Astrocyte of the spinal cord (primary cell): ENCODE data around the gene PPP1R9B.

Experiments
- DNase-seq: peaks from one replicate; pipeline ENCODE4 v3.0.0; 2011; ENCODE audit warnings: low read depth, low spot score
- H3K4me3 ChIP-seq: 2 replicates; pipeline ENCODE4 v1.5.1; 2011; ENCODE audit warnings: low read depth, mild to moderate bottlenecking, low read length, moderate library complexity
- in situ Hi-C: cut with HindIII; loops from 2 replicates; pipeline ENCODE4 v1.10.0; 2017; ENCODE audit warnings: low sequenced_read_pairs
- TF ChIP-seq, protein P1 (sequence below): IDR thresholded peaks from 2 replicates; pipeline ENCODE4 v1.5.1; 2012; ENCODE audit warnings: low read depth, mild to moderate bottlenecking, low read length, inconsistent platforms

PPP1R9B gene

DNA sequence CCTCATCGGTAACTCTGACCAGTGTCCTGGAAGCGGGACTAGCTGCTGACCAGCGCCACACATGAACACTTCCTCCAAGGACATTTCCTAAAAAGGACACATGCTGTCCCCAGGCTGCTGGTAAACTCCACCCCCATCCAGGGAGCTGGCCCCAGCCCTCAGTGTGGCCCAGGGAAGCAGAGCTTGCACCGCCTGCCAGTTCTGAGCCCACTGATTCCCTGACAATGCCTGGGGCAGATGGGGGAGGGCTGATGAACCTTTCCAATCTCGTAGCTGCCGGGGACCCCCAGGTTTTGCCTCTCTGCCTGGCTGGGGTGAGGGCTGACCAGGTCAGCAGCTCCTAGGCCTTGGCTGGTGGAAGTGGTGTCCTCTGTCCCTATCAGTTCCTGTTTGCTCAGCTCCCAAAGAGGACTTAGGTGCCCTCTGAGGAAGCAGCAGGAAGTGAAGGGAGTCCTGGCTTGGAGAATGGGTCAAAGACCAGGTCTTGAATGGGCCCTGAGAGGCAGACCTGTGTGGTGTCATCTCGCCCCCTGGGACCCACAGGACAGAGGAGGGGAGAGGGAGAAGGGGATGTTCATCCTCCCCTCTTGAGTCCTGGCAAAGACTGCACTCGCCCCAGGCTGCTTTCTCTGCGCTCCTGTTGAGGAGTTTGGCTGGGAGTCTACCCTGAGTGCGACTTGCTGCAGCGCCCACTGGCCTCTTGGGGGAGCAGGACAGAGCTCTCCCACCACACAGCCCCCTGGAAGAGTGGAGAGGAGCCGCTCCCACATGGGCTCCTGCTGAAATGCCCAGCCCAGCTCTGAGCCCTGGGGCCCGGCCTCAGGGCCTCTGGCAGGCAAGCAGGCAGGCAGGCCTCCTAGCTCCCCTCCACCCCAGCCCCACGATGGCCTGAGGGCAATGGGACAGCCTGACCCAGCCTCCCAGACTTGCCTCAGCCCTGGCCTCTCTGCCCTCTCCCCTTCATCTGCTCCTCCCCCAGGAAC, 38.5 kb downstream of the PPP1R9B start:
- no peak for DNase-seq
- in situ Hi-C loops = no loop called here
- no peak overlapping the region for H3K4me3 ChIP-seq
- TF ChIP-seq, protein P1, sequence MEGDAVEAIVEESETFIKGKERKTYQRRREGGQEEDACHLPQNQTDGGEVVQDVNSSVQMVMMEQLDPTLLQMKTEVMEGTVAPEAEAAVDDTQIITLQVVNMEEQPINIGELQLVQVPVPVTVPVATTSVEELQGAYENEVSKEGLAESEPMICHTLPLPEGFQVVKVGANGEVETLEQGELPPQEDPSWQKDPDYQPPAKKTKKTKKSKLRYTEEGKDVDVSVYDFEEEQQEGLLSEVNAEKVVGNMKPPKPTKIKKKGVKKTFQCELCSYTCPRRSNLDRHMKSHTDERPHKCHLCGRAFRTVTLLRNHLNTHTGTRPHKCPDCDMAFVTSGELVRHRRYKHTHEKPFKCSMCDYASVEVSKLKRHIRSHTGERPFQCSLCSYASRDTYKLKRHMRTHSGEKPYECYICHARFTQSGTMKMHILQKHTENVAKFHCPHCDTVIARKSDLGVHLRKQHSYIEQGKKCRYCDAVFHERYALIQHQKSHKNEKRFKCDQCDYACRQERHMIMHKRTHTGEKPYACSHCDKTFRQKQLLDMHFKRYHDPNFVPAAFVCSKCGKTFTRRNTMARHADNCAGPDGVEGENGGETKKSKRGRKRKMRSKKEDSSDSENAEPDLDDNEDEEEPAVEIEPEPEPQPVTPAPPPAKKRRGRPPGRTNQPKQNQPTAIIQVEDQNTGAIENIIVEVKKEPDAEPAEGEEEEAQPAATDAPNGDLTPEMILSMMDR = no peak

DNA sequence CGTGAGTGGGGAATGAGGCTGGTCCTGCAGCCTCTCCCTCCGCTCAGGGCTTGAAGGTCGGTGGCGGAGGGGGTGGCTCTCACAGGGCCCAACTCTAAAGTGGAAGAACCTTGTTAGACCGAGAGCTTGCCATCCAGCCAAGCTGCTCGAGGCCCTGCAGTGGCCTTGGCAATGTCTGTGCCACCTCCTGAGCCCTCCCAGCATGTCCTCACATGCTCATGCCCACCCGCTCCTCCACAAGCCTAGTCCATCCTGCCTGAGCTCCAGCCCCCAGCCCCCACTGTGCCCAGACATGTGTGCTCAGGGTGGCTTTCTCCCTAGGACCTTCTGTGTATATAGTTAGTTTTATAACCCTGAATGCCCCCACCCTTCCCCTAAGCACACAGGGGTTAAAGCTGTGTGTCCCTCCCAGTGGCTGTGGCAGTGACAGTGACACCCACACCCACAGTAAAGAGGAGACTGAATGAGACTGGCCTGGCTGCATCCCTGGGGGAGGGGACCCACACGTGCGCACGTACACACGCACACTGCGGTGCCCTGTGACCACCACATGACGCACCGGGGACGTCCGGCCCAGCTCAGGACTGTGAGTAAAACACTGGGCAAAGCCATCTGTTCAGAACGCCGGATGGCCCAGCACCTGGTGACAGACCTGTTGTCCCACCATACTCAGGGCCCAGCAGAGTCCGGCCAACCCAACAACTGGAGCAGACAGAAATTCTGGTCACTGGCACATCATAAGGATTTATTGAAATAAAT, 39.7 kb downstream of the PPP1R9B start:
- in situ Hi-C loops = no loop called here
- TF ChIP-seq, protein P1 = no peak
- H3K4me3 ChIP-seq = no peak overlapping the region
- DNase-seq = no peak

DNA sequence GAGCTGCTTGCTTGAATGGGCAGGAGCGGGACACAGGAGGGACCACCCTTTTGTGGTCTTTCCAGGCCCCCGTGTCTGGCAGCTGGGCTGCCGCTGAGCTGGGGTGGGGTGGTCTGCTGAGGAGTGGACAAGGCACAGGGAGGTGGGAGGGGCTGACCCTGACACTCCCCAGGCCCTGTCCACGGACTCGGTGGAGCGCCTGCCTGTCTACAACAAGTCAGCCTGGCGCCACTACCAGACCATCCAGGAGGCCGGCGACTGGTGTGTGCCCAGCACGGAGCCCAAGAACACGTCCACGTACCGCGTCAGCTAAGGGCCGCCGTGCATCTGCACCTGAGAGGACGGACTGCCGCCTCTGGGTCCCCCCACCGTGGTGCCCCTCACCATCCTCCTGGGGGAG, 40.7 kb downstream of the PPP1R9B start:
- TF ChIP-seq, protein P1 = no peak
- H3K4me3 ChIP-seq = no peak overlapping the region
- DNase-seq = no peak
- in situ Hi-C loops = no loop called here

DNA sequence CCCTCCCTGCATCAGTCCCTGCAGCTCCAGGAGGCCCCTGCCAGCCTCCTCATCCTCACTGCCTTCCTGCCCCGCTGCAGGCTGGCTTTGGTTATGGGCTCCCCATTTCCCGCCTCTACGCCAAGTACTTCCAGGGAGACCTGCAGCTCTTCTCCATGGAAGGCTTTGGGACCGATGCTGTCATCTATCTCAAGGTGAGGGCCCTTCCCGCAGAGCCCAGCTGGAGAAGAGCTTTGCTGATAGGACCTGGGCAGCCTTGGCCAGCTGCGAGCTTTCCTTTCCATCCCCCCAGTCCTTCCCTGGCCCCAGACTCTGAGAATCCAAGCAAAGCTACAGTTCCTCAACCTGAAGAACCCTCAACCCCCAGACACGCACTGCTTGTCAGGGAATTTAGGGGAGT, 41.3 kb downstream of the PPP1R9B start:
- no peak for DNase-seq
- in situ Hi-C loops = no loop called here
- no peak overlapping the region for H3K4me3 ChIP-seq
- TF ChIP-seq, protein P1 = no peak

DNA sequence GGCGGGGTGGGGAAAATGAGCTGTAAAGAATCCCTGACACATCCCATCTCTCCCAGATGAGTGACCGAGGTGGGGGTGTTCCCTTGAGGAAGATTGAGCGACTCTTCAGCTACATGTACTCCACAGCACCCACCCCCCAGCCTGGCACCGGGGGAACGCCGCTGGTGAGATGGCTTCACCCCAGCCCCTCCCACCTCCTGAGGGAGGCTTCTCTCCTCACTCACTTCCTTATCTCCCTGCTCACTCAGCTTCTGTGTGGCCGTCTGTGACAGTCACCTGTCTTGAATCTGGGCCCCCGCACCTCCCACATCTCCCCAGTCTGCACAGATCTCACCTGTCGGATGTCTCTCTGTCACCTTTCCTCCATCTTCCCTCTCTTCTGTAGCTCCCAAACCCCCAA, 41.9 kb downstream of the PPP1R9B start:
- in situ Hi-C loops = no loop called here
- no peak for DNase-seq
- TF ChIP-seq, protein P1 = no peak
- no peak overlapping the region for H3K4me3 ChIP-seq

DNA sequence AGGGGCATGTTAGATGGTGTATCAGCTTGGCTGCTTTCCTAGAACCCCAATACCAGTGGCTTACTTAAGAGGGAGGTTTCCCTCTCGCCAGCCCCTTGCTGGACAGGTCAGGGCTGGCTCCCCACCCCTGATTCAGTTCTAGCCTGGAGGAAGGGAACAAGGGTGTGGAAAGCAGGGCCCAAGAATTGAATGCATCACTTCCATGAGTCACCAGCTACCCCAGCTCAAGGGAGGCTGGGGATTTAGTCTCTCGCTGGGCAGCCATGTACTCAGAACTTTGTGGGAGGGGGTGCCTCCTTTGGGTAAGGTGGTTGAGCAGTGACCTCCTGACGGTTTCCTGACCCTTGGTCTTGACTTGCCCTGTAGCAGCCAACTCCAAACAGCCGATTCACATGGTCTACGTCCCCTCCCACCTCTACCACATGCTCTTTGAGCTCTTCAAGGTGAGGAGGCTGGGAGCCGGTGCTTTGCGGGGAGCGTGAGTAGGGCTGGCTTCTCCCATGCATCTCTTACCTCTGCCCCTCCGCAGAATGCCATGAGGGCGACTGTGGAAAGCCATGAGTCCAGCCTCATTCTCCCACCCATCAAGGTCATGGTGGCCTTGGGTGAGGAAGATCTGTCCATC, 42.6 kb downstream of the PPP1R9B start:
- H3K4me3 ChIP-seq = no peak overlapping the region
- no peak for DNase-seq
- in situ Hi-C loops = no loop called here
- TF ChIP-seq, protein P1 = no peak
